ENCODE data around the gene GNB1. TPM values are rescaled to one million over a fixed set of nuclear protein-coding genes. Genes with fewer than 3 reads are reported as not detected.

GNB1 gene
- total RNA-seq, 3 donors from 2014 or later (not counting 1 experiment from before 2014, with no cell fraction given), result 285 to 304 (median 289) TPM

- DNase-seq (no peak), ATAC-seq (no peak)
- peaks cover 77 to 80% of the 10 kb centered on the region in 2 donors for H3K4me1 Mint-ChIP-seq
- Histone ChIP-seq H3K27ac (ENCODE audit: low read length) (no peak overlapping the region), H3K4me3 (ENCODE audit: low read length) (no peak overlapping the region), H3K4me1 (ENCODE audit: control insufficient read depth, insufficient read depth, low read length) (peaks cover 81% of the 10 kb centered on the region), H3K27me3 (ENCODE audit: control insufficient read depth, insufficient read depth, low read length) (no peaks in the 10 kb centered on the region), H3K9me3 (ENCODE audit: control insufficient read depth, insufficient read depth, low read length) (no peaks in the 10 kb centered on the region), H3K36me3 (ENCODE audit: control insufficient read depth, insufficient read depth, low read length) (peaks cover 18% of the 10 kb centered on the region)
- no peaks in the 10 kb centered on the region for H3K36me3 Mint-ChIP-seq
- H3K4me3 Mint-ChIP-seq, result peak overlapping the region; percentile 80
- TF ChIP-seq, protein P1, sequence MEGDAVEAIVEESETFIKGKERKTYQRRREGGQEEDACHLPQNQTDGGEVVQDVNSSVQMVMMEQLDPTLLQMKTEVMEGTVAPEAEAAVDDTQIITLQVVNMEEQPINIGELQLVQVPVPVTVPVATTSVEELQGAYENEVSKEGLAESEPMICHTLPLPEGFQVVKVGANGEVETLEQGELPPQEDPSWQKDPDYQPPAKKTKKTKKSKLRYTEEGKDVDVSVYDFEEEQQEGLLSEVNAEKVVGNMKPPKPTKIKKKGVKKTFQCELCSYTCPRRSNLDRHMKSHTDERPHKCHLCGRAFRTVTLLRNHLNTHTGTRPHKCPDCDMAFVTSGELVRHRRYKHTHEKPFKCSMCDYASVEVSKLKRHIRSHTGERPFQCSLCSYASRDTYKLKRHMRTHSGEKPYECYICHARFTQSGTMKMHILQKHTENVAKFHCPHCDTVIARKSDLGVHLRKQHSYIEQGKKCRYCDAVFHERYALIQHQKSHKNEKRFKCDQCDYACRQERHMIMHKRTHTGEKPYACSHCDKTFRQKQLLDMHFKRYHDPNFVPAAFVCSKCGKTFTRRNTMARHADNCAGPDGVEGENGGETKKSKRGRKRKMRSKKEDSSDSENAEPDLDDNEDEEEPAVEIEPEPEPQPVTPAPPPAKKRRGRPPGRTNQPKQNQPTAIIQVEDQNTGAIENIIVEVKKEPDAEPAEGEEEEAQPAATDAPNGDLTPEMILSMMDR (IDR thresholded peaks at IDR 0.05), result no peak
- intact Hi-C loops (cut with micrococcal nuclease), result no loop called here
- H3K27ac Mint-ChIP-seq, result peak overlapping the region; percentile 77 to 82
- no peaks in the 10 kb centered on the region for H3K9me3 Mint-ChIP-seq
- no peaks in the 10 kb centered on the region for H3K27me3 Mint-ChIP-seq (ENCODE audit: low read depth in 2 of 2)
- WGBS (ENCODE audit: insufficient coverage), result 73% methylated on average over 11 of the region's 11 CpGs
These were observed 14.5 kb downstream of the GNB1 start for GRCh38 chr1:1876335-1876930.

DNA sequence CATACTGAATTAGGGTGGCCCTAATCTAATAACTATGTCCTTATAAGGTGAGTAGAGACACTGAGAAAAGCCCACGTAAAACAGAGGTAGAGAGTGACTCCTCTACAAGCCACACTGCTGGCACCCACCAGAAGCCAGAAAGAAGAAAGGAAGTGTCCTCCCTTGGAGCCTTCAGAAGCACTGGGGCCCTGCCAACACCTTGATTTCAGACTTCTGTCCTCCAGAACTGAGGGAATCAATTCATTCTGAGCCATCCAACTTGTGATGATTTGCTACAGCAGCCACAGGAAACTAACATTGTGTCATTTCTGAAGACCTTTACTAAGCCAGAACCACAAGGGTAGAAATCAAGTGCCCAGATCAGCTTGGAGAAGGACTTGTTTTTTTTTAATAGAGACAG, 15.0 kb downstream of the GNB1 start:
- DNase-seq (no peak), ATAC-seq (peak in 2 of 3 donors; percentile 21 to 40)
- WGBS (ENCODE audit: insufficient coverage), result 22% methylated on average over 1 of the region's 1 CpG
- H3K9me3 Mint-ChIP-seq, result no peaks in the 10 kb centered on the region
- H3K27ac Mint-ChIP-seq, result peak overlapping the region; percentile 77 to 82
- H3K4me1 Mint-ChIP-seq, result peaks cover 77 to 80% of the 10 kb centered on the region in 2 donors
- no peaks in the 10 kb centered on the region for H3K9me3 ChIP-seq (ENCODE audit: control insufficient read depth, insufficient read depth, low read length)
- H3K36me3 ChIP-seq (ENCODE audit: control insufficient read depth, insufficient read depth, low read length), result peaks cover 18% of the 10 kb centered on the region
- peak overlapping the region; percentile 80 for H3K4me3 Mint-ChIP-seq
- intact Hi-C loops (cut with micrococcal nuclease), result no loop called here
- no peaks in the 10 kb centered on the region for H3K27me3 ChIP-seq (ENCODE audit: control insufficient read depth, insufficient read depth, low read length)
- no peaks in the 10 kb centered on the region for H3K36me3 Mint-ChIP-seq
- TF ChIP-seq, protein P1 (IDR thresholded peaks at IDR 0.05), result no peak
- H3K4me3 ChIP-seq (ENCODE audit: low read length), result no peak overlapping the region
- H3K27me3 Mint-ChIP-seq (ENCODE audit: low read depth in 2 of 2), result no peaks in the 10 kb centered on the region
- H3K27ac ChIP-seq (ENCODE audit: low read length), result no peak overlapping the region
- peaks cover 79% of the 10 kb centered on the region for H3K4me1 ChIP-seq (ENCODE audit: control insufficient read depth, insufficient read depth, low read length)

DNA sequence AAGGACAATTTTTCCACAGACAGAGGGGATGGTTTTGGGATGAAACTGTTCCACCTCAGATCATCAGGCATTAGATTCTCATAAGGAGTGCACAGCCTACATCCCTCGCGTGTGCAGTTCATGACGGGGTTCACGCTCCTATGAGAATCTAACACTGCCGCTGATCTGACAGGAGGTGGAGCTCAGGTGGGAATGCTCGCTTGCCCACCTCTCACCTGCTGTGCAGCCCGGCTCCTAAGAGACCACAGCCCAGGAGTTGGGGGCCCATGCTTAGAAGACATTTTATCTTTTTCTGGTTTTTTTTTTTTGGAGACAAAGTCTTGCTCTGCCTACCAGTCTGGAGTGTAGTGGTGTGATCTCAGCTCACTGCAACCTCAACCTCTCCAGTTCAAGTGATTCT, 16.0 kb downstream of the GNB1 start:
- no peaks in the 10 kb centered on the region for H3K36me3 Mint-ChIP-seq
- intact Hi-C loops (cut with micrococcal nuclease), result no loop called here
- TF ChIP-seq, protein P1 (IDR thresholded peaks at IDR 0.05), result no peak

DNA sequence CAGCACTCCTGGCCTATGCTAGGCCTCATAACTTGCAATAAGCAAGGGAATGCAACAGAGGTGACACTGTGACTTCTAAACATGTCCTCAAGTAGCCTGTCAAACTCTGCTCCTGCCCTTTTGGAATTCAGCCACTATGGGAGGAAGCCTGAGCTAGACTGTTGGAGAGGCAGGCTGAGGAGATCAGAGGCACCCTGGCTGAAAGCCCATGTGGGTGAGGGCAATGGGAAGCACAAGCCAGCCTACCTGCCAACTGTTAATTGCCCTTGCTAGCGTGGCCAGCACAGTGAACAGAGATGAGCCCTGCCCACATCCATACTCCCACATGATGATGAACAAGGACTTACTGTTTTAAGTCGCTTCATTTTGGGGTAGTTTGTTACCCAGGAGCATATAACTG, 17.7 kb downstream of the GNB1 start:
- intact Hi-C loops (cut with micrococcal nuclease), result no loop called here
- peaks cover 11% of the 10 kb centered on the region for H3K36me3 ChIP-seq (ENCODE audit: control insufficient read depth, insufficient read depth, low read length)
- Mint-ChIP-seq H3K36me3 (no peaks in the 10 kb centered on the region), H3K4me1 (peaks cover 78 to 80% of the 10 kb centered on the region in 2 donors), H3K27ac (peak overlapping the region; percentile 50 to 83), H3K9me3 (no peaks in the 10 kb centered on the region), H3K27me3 (ENCODE audit: low read depth in 2 of 2) (no peaks in the 10 kb centered on the region), H3K4me3 (peak overlapping the region; percentile 51)
- H3K9me3 ChIP-seq (ENCODE audit: control insufficient read depth, insufficient read depth, low read length), result no peaks in the 10 kb centered on the region
- no peak overlapping the region for H3K27ac ChIP-seq (ENCODE audit: low read length)
- no peak for ATAC-seq
- H3K4me3 ChIP-seq (ENCODE audit: low read length), result no peak overlapping the region
- H3K4me1 ChIP-seq (ENCODE audit: control insufficient read depth, insufficient read depth, low read length), result peaks cover 61% of the 10 kb centered on the region
- WGBS (ENCODE audit: insufficient coverage), result 91% methylated on average over 2 of the region's 2 CpGs
- no peak for DNase-seq
- TF ChIP-seq, protein P1 (IDR thresholded peaks at IDR 0.05), result no peak
- no peaks in the 10 kb centered on the region for H3K27me3 ChIP-seq (ENCODE audit: control insufficient read depth, insufficient read depth, low read length)

More for the DNA sequence above, 16.0 kb downstream of the GNB1 start:
- DNase-seq (no peak), ATAC-seq (no peak)
- Histone ChIP-seq H3K27ac (ENCODE audit: low read length) (no peak overlapping the region), H3K36me3 (ENCODE audit: control insufficient read depth, insufficient read depth, low read length) (peaks cover 18% of the 10 kb centered on the region), H3K27me3 (ENCODE audit: control insufficient read depth, insufficient read depth, low read length) (no peaks in the 10 kb centered on the region), H3K9me3 (ENCODE audit: control insufficient read depth, insufficient read depth, low read length) (no peaks in the 10 kb centered on the region), H3K4me1 (ENCODE audit: control insufficient read depth, insufficient read depth, low read length) (peaks cover 71% of the 10 kb centered on the region), H3K4me3 (ENCODE audit: low read length) (no peak overlapping the region)
- Mint-ChIP-seq H3K27ac (peak overlapping the region; percentile 77 to 82), H3K9me3 (no peaks in the 10 kb centered on the region), H3K4me3 (no peak overlapping the region), H3K4me1 (peaks cover 82 to 83% of the 10 kb centered on the region in 2 donors), H3K27me3 (ENCODE audit: low read depth in 2 of 2) (no peaks in the 10 kb centered on the region)
- WGBS (ENCODE audit: insufficient coverage), result 92% methylated on average over 7 of the region's 7 CpGs

Measured in natural killer cell (primary cell).